ENCODE results near the gene RPS5.
"Not testable (repeated sequence)": the region's sequence is repeated elsewhere in the genome, so short reads cannot be mapped to it uniquely, and the experiment has no call there.

The RPS5 gene

GRCh38 chr19:58385891-58386575 lies 1.0 kb upstream of the RPS5 start:
- no peak for DNase-seq (ENCODE audit: low spot score)

GRCh38 chr19:58387338-58388174 lies 487 bp downstream of the RPS5 start:
- no peak for DNase-seq (ENCODE audit: low spot score)

GRCh38 chr19:58388175-58388526 lies 1.1 kb downstream of the RPS5 start:
- DNase-seq (ENCODE audit: low spot score): no peak

- no peak for DNase-seq (ENCODE audit: low spot score)
Observed at GRCh38 chr19:58392945-58393724, 6.1 kb downstream of the RPS5 start.

- no peak for DNase-seq (ENCODE audit: low spot score)
Observed at GRCh38 chr19:58393725-58394033, 6.6 kb downstream of the RPS5 start.

- no peak for DNase-seq (ENCODE audit: low spot score)
Observed at GRCh38 chr19:58394821-58395219, 7.8 kb downstream of the RPS5 start.

- no peak for DNase-seq (ENCODE audit: low spot score)
Observed at GRCh38 chr19:58395220-58395978, 8.3 kb downstream of the RPS5 start, which contains the start of gene RNF225. RNF225 (plus strand) TSS chr19:58395656; CDS start chr19:58396090, 434 bp downstream.

GRCh38 chr19:58395979-58396627 lies 9.0 kb downstream of the RPS5 start:
- no peak for DNase-seq (ENCODE audit: low spot score)

- no peak for DNase-seq (ENCODE audit: low spot score)
Observed at GRCh38 chr19:58396691-58397532, 9.8 kb downstream of the RPS5 start.

GRCh38 chr19:58397533-58398037 lies 10.5 kb downstream of the RPS5 start:
- no peak for DNase-seq (ENCODE audit: low spot score)

GRCh38 chr19:58398087-58398486 lies 11.0 kb downstream of the RPS5 start:
- no peak for DNase-seq (ENCODE audit: low spot score)

- no peak for DNase-seq (ENCODE audit: low spot score)
Observed at GRCh38 chr19:58398545-58398944, 11.5 kb downstream of the RPS5 start.

GRCh38 chr19:58399903-58400302 lies 12.8 kb downstream of the RPS5 start:
- no peak for DNase-seq (ENCODE audit: low spot score)

- no peak for DNase-seq (ENCODE audit: low spot score)
Observed at GRCh38 chr19:58400316-58400915, 13.3 kb downstream of the RPS5 start.

- DNase-seq (ENCODE audit: low spot score): peak; percentile 100
Observed at GRCh38 chr19:58400916-58401839, 14.1 kb downstream of the RPS5 start.

GRCh38 chr19:58401840-58402421 lies 14.9 kb downstream of the RPS5 start:
- DNase-seq (ENCODE audit: low spot score): no peak

GRCh38 chr19:58403920-58404478 lies 16.9 kb downstream of the RPS5 start:
- not testable (repeated sequence) for DNase-seq (ENCODE audit: low spot score)
